Measurements from ENCODE around the gene OPALIN.
A peak's percentile ranks its signal among the peaks of the same experiment; 100 is the strongest.

OPALIN gene

GRCh38 chr10:96327462-96327861 lies 31.3 kb downstream of the OPALIN start:
- DNase-seq (ENCODE audit: low read depth) = no peak
- TF ChIP-seq CTCF (conservative IDR thresholded peaks at IDR 0.05; ENCODE audit: low read depth, low read length) = no peak
- H3K4me3 ChIP-seq (ENCODE audit: low read depth, low read length) = no peak overlapping the region

GRCh38 chr10:96325719-96326373 lies 33.0 kb downstream of the OPALIN start:
- DNase-seq (ENCODE audit: low read depth) = no peak
- TF ChIP-seq CTCF (conservative IDR thresholded peaks at IDR 0.05; ENCODE audit: low read depth, low read length) = no peak
- no peak overlapping the region for H3K4me3 ChIP-seq (ENCODE audit: low read depth, low read length)

DNA sequence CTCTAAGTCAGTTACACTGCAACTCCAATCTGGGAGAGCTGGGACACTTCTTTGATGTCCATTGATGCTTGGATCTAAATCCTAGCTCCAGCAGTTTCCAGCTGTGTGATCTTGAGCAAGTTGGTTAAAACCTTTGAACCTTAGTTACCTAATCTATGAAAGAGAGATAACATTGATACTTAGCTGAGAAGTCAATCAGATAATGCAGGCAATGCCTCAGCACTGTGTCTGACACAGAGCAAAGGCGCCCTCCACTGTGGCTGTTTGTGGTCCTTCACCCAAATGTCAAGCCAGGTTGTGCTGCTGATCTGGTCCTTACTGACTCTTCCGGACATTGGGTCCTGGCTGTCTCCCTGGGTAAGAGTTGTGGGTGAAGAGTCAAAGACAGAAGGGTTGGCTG lies 34.4 kb downstream of the OPALIN start:
- no peak for DNase-seq (ENCODE audit: low read depth)
- H3K4me3 ChIP-seq (ENCODE audit: low read depth, low read length) = no peak overlapping the region
- TF ChIP-seq CTCF (conservative IDR thresholded peaks at IDR 0.05; ENCODE audit: low read depth, low read length) = no peak

- no peak for DNase-seq (ENCODE audit: low read depth)
- no peak for TF ChIP-seq CTCF (conservative IDR thresholded peaks at IDR 0.05; ENCODE audit: low read depth, low read length)
- H3K4me3 ChIP-seq (ENCODE audit: low read depth, low read length) = no peak overlapping the region
These were observed 36.5 kb downstream of the OPALIN start for GRCh38 chr10:96322275-96322674.

DNA sequence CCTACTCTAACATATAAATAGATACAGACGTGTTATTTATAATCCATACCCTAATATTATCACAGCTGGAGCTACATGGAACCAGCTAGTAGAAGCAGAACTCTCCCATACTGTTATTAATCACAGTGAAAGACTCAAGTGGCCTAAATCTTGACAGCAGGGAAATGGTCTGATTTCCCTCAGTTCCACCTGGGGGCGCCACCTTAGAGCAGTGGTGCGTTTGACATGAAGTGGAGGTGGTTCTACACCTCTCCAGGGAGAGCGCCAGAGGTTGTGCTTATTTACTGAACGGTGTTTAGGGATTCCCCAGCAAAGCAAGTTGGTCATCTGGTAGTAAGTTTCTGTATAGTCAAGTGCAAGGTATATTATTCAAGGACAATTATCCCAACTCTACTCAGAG lies 37.0 kb downstream of the OPALIN start:
- TF ChIP-seq CTCF (conservative IDR thresholded peaks at IDR 0.05; ENCODE audit: low read depth, low read length) = no peak
- DNase-seq (ENCODE audit: low read depth) = no peak

DNA sequence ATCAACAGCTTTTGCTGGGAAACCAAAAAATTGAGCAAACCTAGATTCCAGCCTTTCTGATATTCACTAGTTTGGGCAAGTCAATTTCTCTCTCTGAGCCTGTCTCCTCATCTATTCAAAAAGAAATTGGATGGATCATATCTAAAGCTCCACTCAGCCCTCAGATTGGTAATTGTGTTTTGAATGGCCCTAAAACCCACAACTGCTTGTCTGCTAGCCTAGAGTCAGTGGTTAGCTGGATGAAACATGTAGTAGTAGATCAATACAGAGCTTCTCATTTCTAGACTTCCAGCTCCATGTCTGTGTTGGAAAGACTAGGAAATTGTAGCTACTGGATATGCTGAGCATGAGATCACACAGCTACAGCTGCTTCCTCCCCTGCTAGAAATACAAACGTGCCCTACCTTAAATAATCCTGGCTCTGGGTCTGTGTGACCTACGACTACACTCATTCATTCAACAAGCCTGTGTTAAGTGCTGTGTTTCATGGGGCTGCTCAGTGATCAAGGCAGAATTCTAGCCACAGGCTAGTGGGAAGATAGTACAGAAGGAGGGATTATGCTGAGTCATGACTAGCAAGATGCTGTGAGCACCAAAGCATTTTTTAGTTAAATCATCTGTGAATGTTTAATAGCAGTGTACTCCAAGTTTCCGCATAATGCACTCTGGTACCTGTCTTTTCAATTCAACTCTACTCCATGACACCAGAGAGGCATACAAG lies 38.9 kb downstream of the OPALIN start:
- peak; percentile 4 for DNase-seq (ENCODE audit: low read depth)
- no peak overlapping the region for H3K4me3 ChIP-seq (ENCODE audit: low read depth, low read length)
- TF ChIP-seq CTCF (conservative IDR thresholded peaks at IDR 0.05; ENCODE audit: low read depth, low read length) = no peak

More for the DNA sequence above, 37.0 kb downstream of the OPALIN start:
- no peak overlapping the region for H3K4me3 ChIP-seq (ENCODE audit: low read depth, low read length)

All from choroid plexus epithelial cell (primary cell).